Psoas muscle (tissue), 8 donors: ENCODE data around the gene SF3B5. TPM values are rescaled to one million over a fixed set of nuclear protein-coding genes. Genes with fewer than 3 reads are reported as not detected.

Experiments
- ATAC-seq, 4 donors: fragments of 200-7000 bp; cut with Tn5 transposase; one replicate each; pipeline ENCODE4 v1.9.1; 2020; ENCODE audit warnings: moderate library complexity in 3 of 4, mild to moderate bottlenecking in 2 of 4
- DNase-seq, 2 donors: peaks; one replicate each; pipeline ENCODE4 v3.0.0-alpha.2; 2020
- H3K27ac ChIP-seq: fragments of 200-600 bp; one replicate; pipeline ENCODE4 v1.8.0; 2022
- H3K27me3 ChIP-seq, 3 donors: fragments of 200-600 bp in 1 of 3; one replicate each; pipeline versions ENCODE4 v1.6.1 to v1.8.0; 2013 to 2022; ENCODE audit warnings: low read length in 2 of 3, mild to moderate bottlenecking in 2 of 3, moderate library complexity in 1 of 3; ENCODE audit not compliant: insufficient read depth in 3 of 3
- H3K36me3 ChIP-seq, 2 donors: fragments of 200-600 bp in 1 of 2; one replicate each; pipeline versions ENCODE4 v1.6.1 to v1.8.0; 2013 to 2022; ENCODE audit warnings: low read depth in 1 of 2, mild to moderate bottlenecking in 1 of 2, moderate library complexity in 1 of 2; ENCODE audit not compliant: insufficient read depth in 1 of 2
- H3K4me1 ChIP-seq: fragments of 200-600 bp; one replicate; pipeline ENCODE4 v1.8.0; 2022
- H3K4me3 ChIP-seq: fragments of 200-600 bp; one replicate; pipeline ENCODE4 v1.8.0; 2022; ENCODE audit warnings: mild to moderate bottlenecking
- H3K9me3 ChIP-seq: fragments of 200-600 bp; one replicate; pipeline ENCODE4 v1.8.0; 2022
- CTCF ChIP-seq: fragments of 200-600 bp; IDR thresholded peaks from one replicate; pipeline ENCODE4 v1.8.0; 2022; ENCODE audit warnings: antibody characterized with exemption
- WGBS, 3 donors: extraction: QIAGEN DNeasy Blood & Tissue Kit; methylation state at CpG; one replicate each; pipeline versions ENCODE4 v1.1.6 to v1.1.7; 2013; 5-methylcytosine and 5-hydroxymethylcytosine counted together
- intact Hi-C, 2 donors: fragments of 100-400 bp; cut with DNase I; formaldehyde crosslinking; loops; one replicate each; pipeline versions ENCODE4 v1.11.0 to v1.14.2; 2022
- polyA plus RNA-seq, 3 donors: library from polyadenylated mRNA; stranded (reverse); fragments of 200-250 nt; gene quantifications; one replicate each; pipeline ENCODE4 v1.2.3, GENCODE V29; 2013
- total RNA-seq, 4 donors: library from RNA; stranded (reverse); fragmentation: NEBNext Ultra II Directional in 2 of 4; extraction: Animal tissue kit (Norgen Biotek cat#: 25700) in 2 of 4; gene quantifications; one replicate each; pipeline versions ENCODE4 v1.2.1 to v1.2.4, GENCODE V29; 2021 to 2023
- donor health status: healthy with polysubstance abuse.
- donor health status: DM: no; HTN: no; CAD: no; lungs with moderate emphysema.
- donor health status: Bipolar disorder and iron deficiency.
- donor health status: healthy.
- donor health status: DM: yes; HTN: yes; CAD: no.
- donor health status: DM: no; HTN: no; CAD: no.
- donor health status: DM: no; HTN: no; CAD: no.
- donor health status: DM: yes; HTN: yes; CAD: no.

SF3B5 gene
- total and polyA plus RNA-seq, 7 donors: 115 to 296 (median 146) TPM

- H3K9me3 ChIP-seq: no peaks in the 10 kb centered on the region
- DNase-seq: no peak
- intact Hi-C loops: no loop called here
- H3K36me3 ChIP-seq: no peaks in the 10 kb centered on the region
- peak overlapping the region; percentile 83 for H3K4me3 ChIP-seq
- ATAC-seq: no peak
- peaks cover 2% of the 10 kb centered on the region for H3K4me1 ChIP-seq
- WGBS, 3 donors: 14 to 21% (median 17%) methylated on average over 5 of the region's 5 CpGs
- no peak for TF ChIP-seq CTCF
- H3K27me3 ChIP-seq: peaks cover 0 to 39% (median 3%) of the 10 kb centered on the region in 3 donors
- no peak overlapping the region for H3K27ac ChIP-seq
Measured at GRCh38 chr6:144062786-144063185, 32.6 kb downstream of the SF3B5 start.

GRCh38 chr6:144059139-144059538 is 36.2 kb downstream of the SF3B5 start:
- H3K4me3 ChIP-seq: no peak overlapping the region
- DNase-seq (no peak), ATAC-seq (no peak)
- intact Hi-C loops: no loop called here
- 80 to 82% (median 81%) methylated on average over 1 of the region's 1 CpG for WGBS, 3 donors
- no peak for TF ChIP-seq CTCF
- H3K4me1 ChIP-seq: peaks cover 2% of the 10 kb centered on the region
- no peak overlapping the region for H3K27ac ChIP-seq
- H3K9me3 ChIP-seq: no peaks in the 10 kb centered on the region
- H3K36me3 ChIP-seq: no peaks in the 10 kb centered on the region
- H3K27me3 ChIP-seq: peaks cover 0 to 11% (median 0%) of the 10 kb centered on the region in 3 donors

GRCh38 chr6:144055121-144055931 is 40.0 kb downstream of the SF3B5 start:
- WGBS, 3 donors: 75 to 80% (median 78%) methylated on average over 6 of the region's 6 CpGs
- Histone ChIP-seq H3K36me3 (no peaks in the 10 kb centered on the region), H3K4me1 (no peaks in the 10 kb centered on the region), H3K27me3 (no peaks in the 10 kb centered on the region), H3K4me3 (no peak overlapping the region), H3K9me3 (no peaks in the 10 kb centered on the region), H3K27ac (no peak overlapping the region)
- intact Hi-C loops: no loop called here
- no peak for TF ChIP-seq CTCF
- no peak for ATAC-seq
- DNase-seq: no peak

- H3K4me3 ChIP-seq: no peak overlapping the region
- no peak for TF ChIP-seq CTCF
Measured at GRCh38 chr6:144053601-144054000, 41.8 kb downstream of the SF3B5 start.

GRCh38 chr6:144052488-144052887 is 42.9 kb downstream of the SF3B5 start:
- intact Hi-C loops: no loop called here
- H3K4me3 ChIP-seq: no peak overlapping the region
- no peak for DNase-seq
- H3K9me3 ChIP-seq: no peaks in the 10 kb centered on the region
- no peak for ATAC-seq
- no peaks in the 10 kb centered on the region for H3K36me3 ChIP-seq
- H3K4me1 ChIP-seq: no peaks in the 10 kb centered on the region
- H3K27ac ChIP-seq: no peak overlapping the region
- no peak for TF ChIP-seq CTCF
- H3K27me3 ChIP-seq: no peaks in the 10 kb centered on the region

More at GRCh38 chr6:144053601-144054000, 41.8 kb downstream of the SF3B5 start:
- no peak overlapping the region for H3K27ac ChIP-seq
- DNase-seq (no peak), ATAC-seq (no peak)
- H3K36me3 ChIP-seq: no peaks in the 10 kb centered on the region
- H3K27me3 ChIP-seq: no peaks in the 10 kb centered on the region
- no peaks in the 10 kb centered on the region for H3K4me1 ChIP-seq
- intact Hi-C loops: no loop called here
- 76 to 80% (median 77%) methylated on average over 3 of the region's 3 CpGs for WGBS, 3 donors
- no peaks in the 10 kb centered on the region for H3K9me3 ChIP-seq
